Gastroesophageal sphincter (tissue), 4 donors: Measurements from ENCODE around the gene RHEX. TPM values are rescaled to one million over a fixed set of nuclear protein-coding genes. Genes with fewer than 3 reads are reported as not detected.

Source experiments
- ATAC-seq: fragments of 150-250 bp; one replicate; pipeline ENCODE4 v1.9.1; 2016; ENCODE audit warnings: mild to moderate bottlenecking, moderate library complexity
- H3K27ac ChIP-seq, 4 donors: fragments of 200-600 bp; sonication (generic) in 3 of 4; 1 replicate in 3 of 4; 2 replicates in 1 of 4; pipeline ENCODE4 v1.5.1; 2016 to 2019
- H3K27me3 ChIP-seq: fragments of 200-600 bp; sonication (generic); one replicate; pipeline ENCODE4 v1.5.1; 2019
- H3K36me3 ChIP-seq, 2 donors: fragments of 200-600 bp; sonication (generic); one replicate each; pipeline ENCODE4 v1.5.1; 2019; ENCODE audit warnings: control low read depth in 1 of 2
- H3K4me1 ChIP-seq, 3 donors: fragments of 200-600 bp; sonication (generic); 1 replicate in 2 of 3; 2 replicates in 1 of 3; pipeline ENCODE4 v1.5.1; 2016 to 2019; ENCODE audit warnings: control low read depth in 2 of 3
- H3K4me3 ChIP-seq, 2 donors: fragments of 200-600 bp; sonication (generic); one replicate each; pipeline ENCODE4 v1.5.1; 2019; ENCODE audit warnings: mild to moderate bottlenecking in 1 of 2, moderate library complexity in 1 of 2
- H3K9me3 ChIP-seq, 3 donors: fragments of 200-600 bp; sonication (generic); one replicate each; pipeline ENCODE4 v1.5.1; 2017 to 2019; ENCODE audit warnings: control low read depth in 2 of 3
- CTCF ChIP-seq, 4 experiments: fragments of 200-600 bp in 2 of 4; fragments of 450-650 bp in 2 of 4; sonication (generic) in 1 of 4; IDR thresholded peaks; one replicate each; pipeline ENCODE4 v1.5.1; 2017 to 2019; ENCODE audit warnings: antibody characterized with exemption in 4 of 4, mild to moderate bottlenecking in 2 of 4, moderate library complexity in 2 of 4
- EP300 ChIP-seq: sonication (generic); formaldehyde crosslinking; IDR thresholded peaks from one replicate; pipeline ENCODE4 v1.6.1; 2017; ENCODE audit warnings: antibody characterized with exemption, mild to moderate bottlenecking
- POLR2A ChIP-seq, 2 donors: fragments of 450-650 bp; IDR thresholded peaks; one replicate each; pipeline ENCODE4 v1.6.1; 2017; ENCODE audit warnings: antibody characterized with exemption in 2 of 2, mild to moderate bottlenecking in 2 of 2, moderate library complexity in 1 of 2
- POLR2AphosphoS5 ChIP-seq: sonication (generic); formaldehyde crosslinking; IDR thresholded peaks from one replicate; pipeline ENCODE4 v1.6.1; 2017; ENCODE audit warnings: antibody characterized with exemption
- WGBS, 2 donors: methylation state at CpG; one replicate each; pipeline ENCODE4 v1.1.5; 2018; ENCODE audit warnings: low coverage in 1 of 2; 5-methylcytosine and 5-hydroxymethylcytosine counted together
- total RNA-seq, 4 donors: library from RNA; depleted of rRNA; stranded (reverse); fragments of >200 nt; gene quantifications; one replicate each; pipeline ENCODE4 v1.1.0, GENCODE V29; 2016

Gene RHEX
- total RNA-seq, 4 donors from 2014 or later, result 3.5 to 6.8 (median 5.0) TPM

DNA sequence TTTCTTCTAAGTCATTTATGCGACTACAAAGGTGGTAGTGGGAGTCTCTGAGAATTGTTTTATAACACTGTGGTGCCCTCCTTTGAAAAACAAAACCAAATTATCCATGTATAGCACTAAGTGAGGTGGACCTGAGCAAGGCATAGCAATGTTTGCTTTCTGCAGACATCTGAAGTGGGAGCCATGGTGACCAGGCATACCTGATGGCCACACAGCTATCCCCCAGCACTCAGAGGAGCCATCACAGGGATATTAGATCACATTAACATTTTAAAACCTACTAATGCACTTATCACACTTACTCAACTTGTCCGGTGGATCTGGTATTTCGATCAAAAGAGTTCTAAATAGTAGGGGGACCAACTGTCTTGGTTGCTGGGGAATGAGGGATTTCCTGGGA lies 89.0 kb downstream of the RHEX start:
- Histone ChIP-seq H3K9me3 (no peaks in the 10 kb centered on the region), H3K4me3 (no peak overlapping the region), H3K4me1 (no peaks in the 10 kb centered on the region), H3K27me3 (peaks cover 26% of the 10 kb centered on the region), H3K36me3 (no peaks in the 10 kb centered on the region), H3K27ac (no peak overlapping the region)
- no peak for ATAC-seq
- TF ChIP-seq EP300 (no peak), CTCF (IDR thresholded peaks at IDR 0.05) (no peak), POLR2AphosphoS5 (no peak), POLR2A (IDR thresholded peaks at IDR 0.05) (no peak)
- WGBS, 2 donors, result 82 to 85% methylated on average over 1 to 3 of the region's 3 CpGs

GRCh38 chr1:206142770-206143169 lies 89.8 kb downstream of the RHEX start:
- H3K27ac ChIP-seq, result no peak overlapping the region
- H3K27me3 ChIP-seq, result peaks cover 26% of the 10 kb centered on the region
- WGBS, 2 donors, result 72 to 81% methylated on average over 2 of the region's 2 CpGs
- no peaks in the 10 kb centered on the region for H3K9me3 ChIP-seq
- ATAC-seq, result no peak
- H3K4me1 ChIP-seq, result no peaks in the 10 kb centered on the region
- no peak overlapping the region for H3K4me3 ChIP-seq
- H3K36me3 ChIP-seq, result no peaks in the 10 kb centered on the region
- TF ChIP-seq EP300 (no peak), POLR2A (IDR thresholded peaks at IDR 0.05) (no peak), CTCF (IDR thresholded peaks at IDR 0.05) (no peak), POLR2AphosphoS5 (no peak)

DNA sequence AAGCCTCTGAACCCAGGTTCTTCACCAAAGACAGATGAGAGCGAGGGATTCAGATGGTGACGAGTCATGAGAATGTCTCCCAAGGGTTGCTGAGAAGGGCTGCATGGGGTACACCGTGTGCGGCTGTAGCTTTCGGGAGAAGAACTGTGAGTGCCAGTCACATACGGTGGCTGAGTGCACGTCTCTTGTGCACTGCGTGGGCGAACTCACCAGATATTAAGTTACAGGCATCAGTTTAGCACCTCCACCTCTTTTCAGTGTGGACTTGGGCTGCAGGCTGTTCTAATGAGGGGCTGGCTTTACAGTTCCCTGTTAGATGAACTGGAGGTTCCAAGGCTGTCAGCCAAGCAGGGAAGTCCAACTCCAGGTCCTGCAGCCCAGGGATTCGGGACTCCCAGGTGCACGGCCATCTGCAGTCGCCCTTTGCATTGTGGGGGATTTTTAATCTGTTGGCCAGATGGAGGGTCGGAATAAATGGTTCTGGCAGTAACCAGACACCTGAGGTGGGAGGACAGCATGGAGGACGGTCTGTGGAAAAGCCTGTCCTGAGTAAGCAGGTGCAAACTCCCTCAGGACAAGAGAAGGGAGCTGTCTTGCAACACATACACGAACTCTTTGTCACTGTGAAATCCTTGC lies 90.7 kb downstream of the RHEX start:
- peaks cover 26% of the 10 kb centered on the region for H3K27me3 ChIP-seq
- no peak overlapping the region for H3K4me3 ChIP-seq
- H3K4me1 ChIP-seq, result no peaks in the 10 kb centered on the region
- no peak overlapping the region for H3K27ac ChIP-seq
- TF ChIP-seq EP300 (no peak), POLR2AphosphoS5 (no peak), CTCF (IDR thresholded peaks at IDR 0.05) (no peak), POLR2A (IDR thresholded peaks at IDR 0.05) (no peak)
- WGBS, 2 donors, result 83 to 90% methylated on average over 2 to 12 of the region's 15 CpGs
- ATAC-seq, result no peak
- no peaks in the 10 kb centered on the region for H3K36me3 ChIP-seq
- no peaks in the 10 kb centered on the region for H3K9me3 ChIP-seq

- Histone ChIP-seq H3K36me3 (no peaks in the 10 kb centered on the region), H3K9me3 (no peaks in the 10 kb centered on the region), H3K27me3 (peaks cover 20% of the 10 kb centered on the region), H3K27ac (no peak overlapping the region), H3K4me3 (no peak overlapping the region), H3K4me1 (no peaks in the 10 kb centered on the region)
- ATAC-seq, result no peak
- WGBS, 2 donors, result 64 to 68% methylated on average over 2 of the region's 2 CpGs
- TF ChIP-seq POLR2AphosphoS5 (no peak), CTCF (IDR thresholded peaks at IDR 0.05) (no peak), EP300 (no peak), POLR2A (IDR thresholded peaks at IDR 0.05) (no peak)
Observed at GRCh38 chr1:206144605-206145004, 91.6 kb downstream of the RHEX start.

GRCh38 chr1:206145771-206146290 lies 92.9 kb downstream of the RHEX start:
- no peaks in the 10 kb centered on the region for H3K36me3 ChIP-seq
- TF ChIP-seq POLR2AphosphoS5, result no peak
- TF ChIP-seq POLR2A (IDR thresholded peaks at IDR 0.05), result no peak
- no peak for TF ChIP-seq CTCF (IDR thresholded peaks at IDR 0.05)
- TF ChIP-seq EP300, result no peak
- peaks cover 8% of the 10 kb centered on the region for H3K27me3 ChIP-seq
- H3K9me3 ChIP-seq, result no peaks in the 10 kb centered on the region
- WGBS, 2 donors, result 37% methylated on average over 3 of the region's 3 CpGs; no CpG with 5 or more reads in 1 of the 2 donors
- H3K4me1 ChIP-seq, result no peaks in the 10 kb centered on the region
- ATAC-seq, result no peak
- H3K27ac ChIP-seq, result no peak overlapping the region
- H3K4me3 ChIP-seq, result no peak overlapping the region
